HEK293 (cell line): ENCODE results near the gene SLCO1B3.

Source experiments
- CTCF ChIA-PET: fragments of 350-600 bp; formaldehyde crosslinking; extraction: SDS; loops from one replicate; lab custom pipeline; 2021; ENCODE audit warnings: antibody characterized with exemption; lab: Yijun Ruan, JAX
- POLR2A ChIA-PET: fragments of 300-600 bp; formaldehyde crosslinking; extraction: SDS; loops from one replicate; lab custom pipeline; 2020; ENCODE audit warnings: antibody characterized with exemption, inconsistent platforms; lab: Yijun Ruan, JAX
- H3K27ac ChIP-seq: fragments of 200-500 bp; sonication (Bioruptor generic); 2 replicates; pipeline ENCODE4 v1.5.1; 2014; ENCODE audit warnings: low read depth, low read length, control low read depth, inconsistent platforms; ENCODE audit errors: extremely low read depth
- H3K36me3 ChIP-seq, 2 experiments: fragments of 200-500 bp in 1 of 2; sonication (Bioruptor generic) in 1 of 2; 1 replicate in 1 of 2; 2 replicates in 1 of 2; pipeline ENCODE4 v1.5.1; 2014 to 2017; ENCODE audit warnings: inconsistent platforms in 2 of 2, low read length in 2 of 2; ENCODE audit not compliant: control insufficient read depth in 2 of 2, insufficient read depth in 1 of 2
- H3K4me1 ChIP-seq: fragments of 200-500 bp; sonication (Bioruptor generic); 2 replicates; pipeline ENCODE4 v1.5.1; 2014; ENCODE audit warnings: mild to moderate bottlenecking, low read length, inconsistent platforms; ENCODE audit not compliant: control insufficient read depth, insufficient read depth
- H3K4me3 ChIP-seq: 2 replicates; pipeline ENCODE4 v1.5.1; 2011; ENCODE audit warnings: low read depth, mild to moderate bottlenecking, control low read depth, low read length, moderate library complexity
- H3K9me3 ChIP-seq: fragments of 200-500 bp; sonication (Bioruptor generic); 2 replicates; pipeline ENCODE4 v1.5.1; 2014; ENCODE audit warnings: low read depth, low read length, inconsistent platforms; ENCODE audit not compliant: control insufficient read depth, insufficient read depth
- HOXC10 ChIP-seq: sonication (generic); formaldehyde crosslinking; IDR thresholded peaks from 2 replicates; pipeline ENCODE4 v1.8.1; 2023; ENCODE audit warnings: mild to moderate bottlenecking, missing genetic modification reagents
- KLF8 ChIP-seq: fragments of 450-650 bp; formaldehyde crosslinking; IDR thresholded peaks from 2 replicates; pipeline ENCODE4 v1.5.1; 2016; ENCODE audit warnings: missing biosample characterization, missing genetic modification characterization
- SP7 ChIP-seq: fragments of 450-650 bp; formaldehyde crosslinking; IDR thresholded peaks from 2 replicates; pipeline ENCODE4 v1.5.1; 2016; ENCODE audit warnings: missing biosample characterization, missing genetic modification characterization
- WT1 ChIP-seq: fragments of 450-650 bp; formaldehyde crosslinking; IDR thresholded peaks from 2 replicates; pipeline ENCODE4 v1.5.1; 2016; ENCODE audit warnings: missing biosample characterization, missing genetic modification characterization
- YY1 ChIP-seq: fragments of 450-650 bp; formaldehyde crosslinking; IDR thresholded peaks from 2 replicates; pipeline ENCODE4 v1.5.1; 2018; ENCODE audit warnings: missing biosample characterization, missing genetic modification characterization
- ZBTB7A ChIP-seq: fragments of 450-650 bp; formaldehyde crosslinking; IDR thresholded peaks from 2 replicates; pipeline ENCODE4 v1.5.1; 2016; ENCODE audit warnings: low read depth, missing biosample characterization, missing genetic modification characterization
- ZBTB8A ChIP-seq: fragments of 450-650 bp; formaldehyde crosslinking; IDR thresholded peaks from 2 replicates; pipeline ENCODE4 v1.5.1; 2016; ENCODE audit warnings: missing biosample characterization, missing genetic modification characterization
- ZNF10 ChIP-seq: fragments of 450-650 bp; formaldehyde crosslinking; IDR thresholded peaks from 2 replicates; pipeline ENCODE4 v1.5.1; 2017; ENCODE audit warnings: missing biosample characterization, missing genetic modification characterization
- ZNF114 ChIP-seq: fragments of 450-650 bp; formaldehyde crosslinking; IDR thresholded peaks from 2 replicates; pipeline ENCODE4 v1.5.0; 2017; ENCODE audit warnings: missing biosample characterization, missing genetic modification characterization
- ZNF157 ChIP-seq: fragments of 450-650 bp; formaldehyde crosslinking; IDR thresholded peaks from 2 replicates; pipeline ENCODE4 v1.5.1; 2016; ENCODE audit warnings: missing biosample characterization, missing genetic modification characterization
- ZNF211 ChIP-seq: fragments of 450-650 bp; formaldehyde crosslinking; IDR thresholded peaks from 2 replicates; pipeline ENCODE4 v1.5.1; 2016; ENCODE audit warnings: low read depth, missing biosample characterization, missing genetic modification characterization
- ZNF37A ChIP-seq: fragments of 450-650 bp; IDR thresholded peaks from 2 replicates; pipeline ENCODE4 v1.5.1; 2018; ENCODE audit warnings: missing biosample characterization, missing genetic modification characterization
- ZNF404 ChIP-seq: fragments of 450-650 bp; formaldehyde crosslinking; IDR thresholded peaks from 2 replicates; pipeline ENCODE4 v1.5.1; 2017; ENCODE audit warnings: missing biosample characterization, missing genetic modification characterization
- ZNF48 ChIP-seq: fragments of 450-650 bp; formaldehyde crosslinking; IDR thresholded peaks from 2 replicates; pipeline ENCODE4 v1.5.1; 2016; ENCODE audit warnings: missing biosample characterization, missing genetic modification characterization
- ZNF514 ChIP-seq: fragments of 450-650 bp; formaldehyde crosslinking; IDR thresholded peaks from 2 replicates; pipeline ENCODE4 v1.5.1; 2016; ENCODE audit warnings: missing biosample characterization, missing genetic modification characterization
- ZNF529 ChIP-seq: fragments of 450-650 bp; formaldehyde crosslinking; IDR thresholded peaks from 2 replicates; pipeline ENCODE4 v1.5.1; 2017; ENCODE audit warnings: missing genetic modification characterization, missing biosample characterization; ENCODE audit not compliant: insufficient replicate concordance
- ZNF549 ChIP-seq: fragments of 450-650 bp; IDR thresholded peaks from 2 replicates; pipeline ENCODE4 v1.5.1; 2018; ENCODE audit warnings: missing biosample characterization, missing genetic modification characterization, mild to moderate bottlenecking, inconsistent platforms, moderate library complexity
- ZNF555 ChIP-seq: fragments of 450-650 bp; formaldehyde crosslinking; conservative IDR thresholded peaks from 2 replicates; pipeline ENCODE4 v1.5.1; 2017; ENCODE audit warnings: missing biosample characterization, mild to moderate bottlenecking, missing genetic modification characterization, inconsistent platforms
- ZNF585B ChIP-seq: fragments of 450-650 bp; formaldehyde crosslinking; IDR thresholded peaks from 2 replicates; pipeline ENCODE4 v1.5.1; 2016; ENCODE audit warnings: missing biosample characterization, missing genetic modification characterization
- ZNF610 ChIP-seq: fragments of 450-650 bp; formaldehyde crosslinking; IDR thresholded peaks from 2 replicates; pipeline ENCODE4 v1.5.1; 2016; ENCODE audit warnings: missing biosample characterization, missing genetic modification characterization, borderline replicate concordance
- ZNF623 ChIP-seq: fragments of 450-650 bp; formaldehyde crosslinking; IDR thresholded peaks from 2 replicates; pipeline ENCODE4 v1.5.1; 2016; ENCODE audit warnings: missing biosample characterization, missing genetic modification characterization
- ZNF624 ChIP-seq: fragments of 450-650 bp; formaldehyde crosslinking; IDR thresholded peaks from 2 replicates; pipeline ENCODE4 v1.5.1; 2017; ENCODE audit warnings: missing biosample characterization, missing genetic modification characterization
- ZNF843 ChIP-seq: fragments of 450-650 bp; formaldehyde crosslinking; IDR thresholded peaks from 2 replicates; pipeline ENCODE4 v1.5.1; 2016; ENCODE audit warnings: missing biosample characterization, missing genetic modification characterization
- TF ChIP-seq, protein P1 (sequence below): fragments of 450-650 bp; formaldehyde crosslinking; IDR thresholded peaks from 2 replicates; pipeline ENCODE4 v1.5.1; 2016; ENCODE audit warnings: missing biosample characterization, missing genetic modification characterization
- TF ChIP-seq, protein P2 (sequence below): fragments of 450-650 bp; IDR thresholded peaks from 2 replicates; pipeline ENCODE4 v1.5.1; 2018; ENCODE audit warnings: missing biosample characterization, mild to moderate bottlenecking, missing genetic modification characterization
- TF ChIP-seq, protein P3 (sequence below): fragments of 450-650 bp; formaldehyde crosslinking; IDR thresholded peaks from 2 replicates; pipeline ENCODE4 v1.5.1; 2016; ENCODE audit warnings: missing biosample characterization, missing genetic modification characterization, borderline replicate concordance
- TF ChIP-seq, protein P4 (sequence below): fragments of 450-650 bp; formaldehyde crosslinking; IDR thresholded peaks from 2 replicates; pipeline ENCODE4 v1.5.1; 2016; ENCODE audit warnings: missing biosample characterization, missing genetic modification characterization

The SLCO1B3 gene

DNA sequence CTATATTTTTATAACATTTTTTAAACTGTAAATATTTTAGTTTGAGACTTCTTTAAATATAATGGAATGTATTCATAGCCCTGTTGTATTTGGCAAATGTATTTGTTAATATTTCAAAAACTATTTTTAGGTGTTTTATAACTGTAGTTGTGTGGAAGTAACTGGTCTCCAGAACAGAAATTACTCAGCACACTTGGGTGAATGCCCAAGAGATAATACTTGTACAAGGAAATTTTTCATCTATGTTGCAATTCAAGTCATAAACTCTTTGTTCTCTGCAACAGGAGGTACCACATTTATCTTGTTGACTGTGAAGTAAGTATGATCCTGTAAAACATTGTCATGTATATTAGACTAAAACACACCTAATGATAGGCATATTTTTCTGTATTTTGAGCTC, 72.8 kb downstream of the SLCO1B3 start:
- H3K36me3 ChIP-seq = no peaks in the 10 kb centered on the region
- H3K4me1 ChIP-seq = no peaks in the 10 kb centered on the region
- ChIA-PET CTCF (no interaction called here), POLR2A (no interaction called here)
- no peaks in the 10 kb centered on the region for H3K9me3 ChIP-seq
- no peak overlapping the region for H3K4me3 ChIP-seq
- no peak overlapping the region for H3K27ac ChIP-seq
- TF ChIP-seq ZNF610 (tag by site-specific recombination) = no peak
- TF ChIP-seq, protein P1, sequence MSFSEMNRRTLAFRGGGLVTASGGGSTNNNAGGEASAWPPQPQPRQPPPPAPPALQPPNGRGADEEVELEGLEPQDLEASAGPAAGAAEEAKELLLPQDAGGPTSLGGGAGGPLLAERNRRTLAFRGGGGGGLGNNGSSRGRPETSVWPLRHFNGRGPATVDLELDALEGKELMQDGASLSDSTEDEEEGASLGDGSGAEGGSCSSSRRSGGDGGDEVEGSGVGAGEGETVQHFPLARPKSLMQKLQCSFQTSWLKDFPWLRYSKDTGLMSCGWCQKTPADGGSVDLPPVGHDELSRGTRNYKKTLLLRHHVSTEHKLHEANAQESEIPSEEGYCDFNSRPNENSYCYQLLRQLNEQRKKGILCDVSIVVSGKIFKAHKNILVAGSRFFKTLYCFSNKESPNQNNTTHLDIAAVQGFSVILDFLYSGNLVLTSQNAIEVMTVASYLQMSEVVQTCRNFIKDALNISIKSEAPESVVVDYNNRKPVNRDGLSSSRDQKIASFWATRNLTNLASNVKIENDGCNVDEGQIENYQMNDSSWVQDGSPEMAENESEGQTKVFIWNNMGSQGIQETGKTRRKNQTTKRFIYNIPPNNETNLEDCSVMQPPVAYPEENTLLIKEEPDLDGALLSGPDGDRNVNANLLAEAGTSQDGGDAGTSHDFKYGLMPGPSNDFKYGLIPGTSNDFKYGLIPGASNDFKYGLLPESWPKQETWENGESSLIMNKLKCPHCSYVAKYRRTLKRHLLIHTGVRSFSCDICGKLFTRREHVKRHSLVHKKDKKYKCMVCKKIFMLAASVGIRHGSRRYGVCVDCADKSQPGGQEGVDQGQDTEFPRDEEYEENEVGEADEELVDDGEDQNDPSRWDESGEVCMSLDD = no peak
- TF ChIP-seq ZNF37A (tag by site-specific recombination) = no peak
- TF ChIP-seq ZNF623 = no peak
- TF ChIP-seq WT1 (tag by site-specific recombination) = no peak
- no peak for TF ChIP-seq ZNF549
- no peak for TF ChIP-seq ZNF624 (tag by site-specific recombination)
- TF ChIP-seq ZNF404 (tag by site-specific recombination) = no peak
- TF ChIP-seq ZNF157 (tag by site-specific recombination) = no peak
- TF ChIP-seq ZNF211 (tag by site-specific recombination) = no peak
- TF ChIP-seq ZNF10 = no peak
- TF ChIP-seq, protein P2, sequence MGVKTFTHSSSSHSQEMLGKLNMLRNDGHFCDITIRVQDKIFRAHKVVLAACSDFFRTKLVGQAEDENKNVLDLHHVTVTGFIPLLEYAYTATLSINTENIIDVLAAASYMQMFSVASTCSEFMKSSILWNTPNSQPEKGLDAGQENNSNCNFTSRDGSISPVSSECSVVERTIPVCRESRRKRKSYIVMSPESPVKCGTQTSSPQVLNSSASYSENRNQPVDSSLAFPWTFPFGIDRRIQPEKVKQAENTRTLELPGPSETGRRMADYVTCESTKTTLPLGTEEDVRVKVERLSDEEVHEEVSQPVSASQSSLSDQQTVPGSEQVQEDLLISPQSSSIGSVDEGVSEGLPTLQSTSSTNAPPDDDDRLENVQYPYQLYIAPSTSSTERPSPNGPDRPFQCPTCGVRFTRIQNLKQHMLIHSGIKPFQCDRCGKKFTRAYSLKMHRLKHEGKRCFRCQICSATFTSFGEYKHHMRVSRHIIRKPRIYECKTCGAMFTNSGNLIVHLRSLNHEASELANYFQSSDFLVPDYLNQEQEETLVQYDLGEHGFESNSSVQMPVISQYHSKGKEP (tag by site-specific recombination) = no peak
- TF ChIP-seq ZBTB8A (tag by site-specific recombination) = no peak

DNA sequence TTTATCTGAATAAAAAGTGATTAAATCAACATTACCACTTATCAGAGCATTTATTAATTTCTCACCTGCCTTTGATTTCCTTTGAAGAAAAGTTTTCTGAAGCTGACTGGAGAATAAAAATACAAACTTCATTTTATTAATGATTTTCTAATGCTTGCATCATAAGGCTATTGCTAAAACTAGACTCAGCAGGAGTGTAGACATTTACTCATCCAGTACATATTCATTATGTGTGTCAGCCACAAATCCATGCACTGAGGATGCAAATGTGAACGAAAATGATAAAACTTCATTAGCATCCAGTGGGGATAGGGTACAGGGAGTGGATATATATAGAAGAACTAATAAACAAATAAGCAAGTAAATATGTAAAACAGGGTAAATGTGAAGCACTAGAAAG, 74.6 kb downstream of the SLCO1B3 start:
- POLR2A ChIA-PET = no interaction called here
- H3K36me3 ChIP-seq = no peaks in the 10 kb centered on the region
- CTCF ChIA-PET = no interaction called here
- no peaks in the 10 kb centered on the region for H3K4me1 ChIP-seq
- TF ChIP-seq, protein P3, sequence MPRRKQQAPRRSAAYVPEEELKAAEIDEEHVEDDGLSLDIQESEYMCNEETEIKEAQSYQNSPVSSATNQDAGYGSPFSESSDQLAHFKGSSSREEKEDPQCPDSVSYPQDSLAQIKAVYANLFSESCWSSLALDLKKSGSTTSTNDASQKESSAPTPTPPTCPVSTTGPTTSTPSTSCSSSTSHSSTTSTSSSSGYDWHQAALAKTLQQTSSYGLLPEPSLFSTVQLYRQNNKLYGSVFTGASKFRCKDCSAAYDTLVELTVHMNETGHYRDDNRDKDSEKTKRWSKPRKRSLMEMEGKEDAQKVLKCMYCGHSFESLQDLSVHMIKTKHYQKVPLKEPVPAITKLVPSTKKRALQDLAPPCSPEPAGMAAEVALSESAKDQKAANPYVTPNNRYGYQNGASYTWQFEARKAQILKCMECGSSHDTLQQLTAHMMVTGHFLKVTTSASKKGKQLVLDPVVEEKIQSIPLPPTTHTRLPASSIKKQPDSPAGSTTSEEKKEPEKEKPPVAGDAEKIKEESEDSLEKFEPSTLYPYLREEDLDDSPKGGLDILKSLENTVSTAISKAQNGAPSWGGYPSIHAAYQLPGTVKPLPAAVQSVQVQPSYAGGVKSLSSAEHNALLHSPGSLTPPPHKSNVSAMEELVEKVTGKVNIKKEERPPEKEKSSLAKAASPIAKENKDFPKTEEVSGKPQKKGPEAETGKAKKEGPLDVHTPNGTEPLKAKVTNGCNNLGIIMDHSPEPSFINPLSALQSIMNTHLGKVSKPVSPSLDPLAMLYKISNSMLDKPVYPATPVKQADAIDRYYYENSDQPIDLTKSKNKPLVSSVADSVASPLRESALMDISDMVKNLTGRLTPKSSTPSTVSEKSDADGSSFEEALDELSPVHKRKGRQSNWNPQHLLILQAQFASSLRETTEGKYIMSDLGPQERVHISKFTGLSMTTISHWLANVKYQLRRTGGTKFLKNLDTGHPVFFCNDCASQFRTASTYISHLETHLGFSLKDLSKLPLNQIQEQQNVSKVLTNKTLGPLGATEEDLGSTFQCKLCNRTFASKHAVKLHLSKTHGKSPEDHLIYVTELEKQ (tag by site-specific recombination) = no peak
- no peak for TF ChIP-seq ZNF48 (tag by site-specific recombination)
- TF ChIP-seq ZBTB7A (tag by site-specific recombination) = no peak
- TF ChIP-seq ZNF585B (tag by site-specific recombination) = no peak
- TF ChIP-seq HOXC10 = no peak
- TF ChIP-seq ZNF555 = no peak
- TF ChIP-seq ZNF514 (tag by site-specific recombination) = no peak
- no peak for TF ChIP-seq KLF8
- no peak for TF ChIP-seq ZNF114 (tag by site-specific recombination)
- no peak for TF ChIP-seq YY1 (tag by site-specific recombination)
- no peak for TF ChIP-seq ZNF843 (tag by site-specific recombination)
- no peak for TF ChIP-seq SP7 (tag by site-specific recombination)
- TF ChIP-seq, protein P4, sequence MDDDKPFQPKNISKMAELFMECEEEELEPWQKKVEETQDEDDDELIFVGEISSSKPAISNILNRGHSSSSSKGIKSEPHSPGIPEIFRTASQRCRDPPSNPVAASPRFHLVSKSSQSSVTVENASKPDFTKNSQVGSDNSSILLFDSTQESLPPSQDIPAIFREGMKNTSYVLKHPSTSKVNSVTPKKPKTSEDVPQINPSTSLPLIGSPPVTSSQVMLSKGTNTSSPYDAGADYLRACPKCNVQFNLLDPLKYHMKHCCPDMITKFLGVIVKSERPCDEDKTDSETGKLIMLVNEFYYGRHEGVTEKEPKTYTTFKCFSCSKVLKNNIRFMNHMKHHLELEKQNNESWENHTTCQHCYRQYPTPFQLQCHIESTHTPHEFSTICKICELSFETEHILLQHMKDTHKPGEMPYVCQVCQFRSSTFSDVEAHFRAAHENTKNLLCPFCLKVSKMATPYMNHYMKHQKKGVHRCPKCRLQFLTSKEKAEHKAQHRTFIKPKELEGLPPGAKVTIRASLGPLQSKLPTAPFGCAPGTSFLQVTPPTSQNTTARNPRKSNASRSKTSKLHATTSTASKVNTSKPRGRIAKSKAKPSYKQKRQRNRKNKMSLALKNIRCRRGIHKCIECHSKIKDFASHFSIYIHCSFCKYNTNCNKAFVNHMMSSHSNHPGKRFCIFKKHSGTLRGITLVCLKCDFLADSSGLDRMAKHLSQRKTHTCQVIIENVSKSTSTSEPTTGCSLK (tag by site-specific recombination) = no peak
- no peak for TF ChIP-seq ZNF529
- H3K9me3 ChIP-seq = no peaks in the 10 kb centered on the region
- no peak overlapping the region for H3K4me3 ChIP-seq
- H3K27ac ChIP-seq = no peak overlapping the region
